Small intestine (tissue), 7 donors: ENCODE measurements around the gene FBLN5. TPM values are rescaled to one million over a fixed set of nuclear protein-coding genes. Genes with fewer than 3 reads are reported as not detected.
A peak's percentile ranks its signal among the peaks of the same experiment; 100 is the strongest.

ENCODE experiments used
- DNase-seq, 2 donors: peaks; one replicate each; pipeline versions ENCODE4 v3.0.0 to v3.0.0-alpha.2; 2013
- FAIRE-seq: peaks from 2 replicates; lab custom pipeline; 2012; peaks lifted over from hg19 to GRCh38; lab: Jason Lieb, UNC
- H3K27ac ChIP-seq, 3 donors: one replicate each; pipeline ENCODE4 v1.5.1; 2013; ENCODE audit warnings: low read length in 2 of 3, mild to moderate bottlenecking in 2 of 3, control low read depth in 1 of 3, inconsistent platforms in 1 of 3, low read depth in 1 of 3, moderate library complexity in 1 of 3
- H3K27me3 ChIP-seq, 3 donors: one replicate each; pipeline ENCODE4 v1.6.1; 2013; ENCODE audit warnings: low read length in 3 of 3, inconsistent platforms in 1 of 3; ENCODE audit not compliant: control insufficient read depth in 3 of 3, insufficient read depth in 3 of 3
- H3K36me3 ChIP-seq, 3 donors: one replicate each; pipeline ENCODE4 v1.6.1; 2013; ENCODE audit warnings: low read length in 3 of 3, inconsistent platforms in 1 of 3, low read depth in 1 of 3, mild to moderate bottlenecking in 1 of 3, moderate library complexity in 1 of 3; ENCODE audit not compliant: control insufficient read depth in 3 of 3, insufficient read depth in 2 of 3
- H3K4me1 ChIP-seq, 3 donors: one replicate each; pipeline ENCODE4 v1.6.1; 2013; ENCODE audit warnings: low read length in 2 of 3, inconsistent platforms in 1 of 3, low read depth in 1 of 3, mild to moderate bottlenecking in 1 of 3, moderate library complexity in 1 of 3; ENCODE audit not compliant: control insufficient read depth in 3 of 3, insufficient read depth in 2 of 3
- H3K4me3 ChIP-seq, 3 donors: one replicate each; pipeline ENCODE4 v1.5.1; 2013; ENCODE audit warnings: low read length in 3 of 3, control low read depth in 1 of 3, inconsistent platforms in 1 of 3, low read depth in 1 of 3, mild to moderate bottlenecking in 1 of 3, moderate library complexity in 1 of 3
- H3K9me3 ChIP-seq, 2 donors: one replicate each; pipeline ENCODE4 v1.6.1; 2013; ENCODE audit warnings: low read depth in 1 of 2, low read length in 1 of 2; ENCODE audit not compliant: control insufficient read depth in 2 of 2, insufficient read depth in 1 of 2
- WGBS, 3 donors: extraction: QIAGEN DNeasy Blood & Tissue Kit; methylation state at CpG; one replicate each; pipeline ENCODE4 v1.1.7; 2013; 5-methylcytosine and 5-hydroxymethylcytosine counted together
- polyA plus RNA-seq, 4 donors: library from polyadenylated mRNA; stranded (reverse) in 3 of 4; unstranded in 1 of 4; fragments of 200-250 nt in 3 of 4; fragments of 120-200 nt in 1 of 4; gene quantifications; one replicate each; pipeline versions ENCODE4 v1.2.1 to v1.2.3, GENCODE V29; 2013
- donor health status: healthy with polysubstance abuse.
- donor health status: control.
- donor health status: control.
- donor health status: Bipolar disorder and iron deficiency.
- donor health status: healthy.

The FBLN5 gene
- polyA plus RNA-seq, 4 donors: 2.0 to 88.3 (median 22.9) TPM

GRCh38 chr14:91841065-91841464, 106.4 kb downstream of the FBLN5 start:
- no peak overlapping the region for H3K27ac ChIP-seq
- peaks cover 0 to 12% (median 4%) of the 10 kb centered on the region in 3 donors for H3K4me1 ChIP-seq
- FAIRE-seq (no peak), DNase-seq (no peak)
- no peaks in the 10 kb centered on the region for H3K9me3 ChIP-seq
- no peak overlapping the region for H3K4me3 ChIP-seq
- peaks cover 0 to 2% (median 0%) of the 10 kb centered on the region in 3 donors for H3K36me3 ChIP-seq
- H3K27me3 ChIP-seq: no peaks in the 10 kb centered on the region

- DNase-seq (no peak), FAIRE-seq (no peak)
- no peaks in the 10 kb centered on the region for H3K9me3 ChIP-seq
- no peak overlapping the region for H3K27ac ChIP-seq
- H3K4me1 ChIP-seq: peaks cover 0 to 12% (median 4%) of the 10 kb centered on the region in 3 donors
- H3K36me3 ChIP-seq: peaks cover 0 to 2% (median 0%) of the 10 kb centered on the region in 3 donors
- H3K4me3 ChIP-seq: no peak overlapping the region
- WGBS, 3 donors: 93 to 100% (median 97%) methylated on average over 1 of the region's 1 CpG
- H3K27me3 ChIP-seq: no peaks in the 10 kb centered on the region
Observed at GRCh38 chr14:91839749-91840148, 107.7 kb downstream of the FBLN5 start.

- whole genome bisulfite sequencing, 3 donors: 67 to 79% (median 77%) methylated on average over 12 of the region's 12 CpGs
- Histone ChIP-seq H3K4me1 (peaks cover 0 to 12% (median 4%) of the 10 kb centered on the region in 3 donors), H3K27me3 (no peaks in the 10 kb centered on the region), H3K36me3 (no peaks in the 10 kb centered on the region), H3K4me3 (peak overlapping the region; percentile 9 to 90 (median 50)), H3K9me3 (no peaks in the 10 kb centered on the region), H3K27ac (peak overlapping the region; percentile 49 to 78 (median 54))
- no peak for FAIRE-seq
- no peak for DNase-seq
Observed at GRCh38 chr14:91837076-91837475, 110.4 kb downstream of the FBLN5 start.

- DNase-seq (peak; percentile 94), FAIRE-seq (no peak)
- Histone ChIP-seq H3K9me3 (no peaks in the 10 kb centered on the region), H3K4me3 (peak overlapping the region; percentile 65 to 91 (median 90)), H3K36me3 (no peaks in the 10 kb centered on the region), H3K27ac (peak overlapping the region; percentile 86 to 90 (median 87)), H3K27me3 (no peaks in the 10 kb centered on the region), H3K4me1 (peaks cover 0 to 12% (median 4%) of the 10 kb centered on the region in 3 donors)
- 0 to 1% (median 1%) methylated on average over 47 to 84 of the region's 84 CpGs for WGBS, 3 donors
Observed at GRCh38 chr14:91835920-91836843, 111.3 kb downstream of the FBLN5 start.

GRCh38 chr14:91835197-91835919, 112.1 kb downstream of the FBLN5 start:
- peak; percentile 46 to 64 for DNase-seq
- H3K4me1 ChIP-seq: peaks cover 0 to 12% (median 7%) of the 10 kb centered on the region in 3 donors
- no peaks in the 10 kb centered on the region for H3K9me3 ChIP-seq
- FAIRE-seq: no peak
- peak overlapping the region; percentile 65 to 91 (median 90) for H3K4me3 ChIP-seq
- H3K27me3 ChIP-seq: no peaks in the 10 kb centered on the region
- H3K36me3 ChIP-seq: no peaks in the 10 kb centered on the region
- 5 to 8% (median 5%) methylated on average over 17 to 19 of the region's 19 CpGs for WGBS, 3 donors
- H3K27ac ChIP-seq: peak overlapping the region; percentile 86 to 90 (median 87)

GRCh38 chr14:91834571-91834970, 112.9 kb downstream of the FBLN5 start:
- WGBS, 3 donors: 54 to 77% (median 70%) methylated on average over 2 of the region's 2 CpGs
- no peak for FAIRE-seq
- no peaks in the 10 kb centered on the region for H3K27me3 ChIP-seq

GRCh38 chr14:91831337-91831736, 116.2 kb downstream of the FBLN5 start:
- no peak overlapping the region for H3K4me3 ChIP-seq
- FAIRE-seq (no peak), DNase-seq (no peak)
- WGBS, 3 donors: 10 to 24% (median 10%) methylated on average over 1 of the region's 1 CpG
- H3K27me3 ChIP-seq: no peaks in the 10 kb centered on the region
- H3K9me3 ChIP-seq: peaks cover 0 to 3% of the 10 kb centered on the region in 2 donors
- peak overlapping the region in 1 of 3 donors; percentile 6 for H3K27ac ChIP-seq
- no peaks in the 10 kb centered on the region for H3K36me3 ChIP-seq
- H3K4me1 ChIP-seq: peaks cover 0 to 3% (median 0%) of the 10 kb centered on the region in 3 donors

More at GRCh38 chr14:91834571-91834970, 112.9 kb downstream of the FBLN5 start:
- Histone ChIP-seq H3K4me1 (peaks cover 0 to 12% (median 7%) of the 10 kb centered on the region in 3 donors), H3K36me3 (no peaks in the 10 kb centered on the region), H3K9me3 (no peaks in the 10 kb centered on the region), H3K4me3 (peak overlapping the region in 1 of 3 donors; percentile 2), H3K27ac (no peak overlapping the region)
- no peak for DNase-seq

GRCh38 chr14:91830777-91831176, 116.7 kb downstream of the FBLN5 start:
- Histone ChIP-seq H3K4me1 (peaks cover 0 to 3% (median 0%) of the 10 kb centered on the region in 3 donors), H3K9me3 (peaks cover 0 to 3% of the 10 kb centered on the region in 2 donors), H3K27ac (peak overlapping the region in 1 of 3 donors; percentile 6), H3K4me3 (no peak overlapping the region), H3K36me3 (no peaks in the 10 kb centered on the region), H3K27me3 (no peaks in the 10 kb centered on the region)
- DNase-seq (no peak), FAIRE-seq (no peak)
- 30 to 48% (median 38%) methylated on average over 3 of the region's 3 CpGs for WGBS, 3 donors
